ENCODE measurements around the gene GRIK2. TPM values are rescaled to one million over a fixed set of nuclear protein-coding genes. Genes with fewer than 3 reads are reported as not detected.

Gene GRIK2
- total RNA-seq, 4 donors from 2014 or later: 1.6 to 8.9 (median 8.6) TPM; not detected in 1

DNA sequence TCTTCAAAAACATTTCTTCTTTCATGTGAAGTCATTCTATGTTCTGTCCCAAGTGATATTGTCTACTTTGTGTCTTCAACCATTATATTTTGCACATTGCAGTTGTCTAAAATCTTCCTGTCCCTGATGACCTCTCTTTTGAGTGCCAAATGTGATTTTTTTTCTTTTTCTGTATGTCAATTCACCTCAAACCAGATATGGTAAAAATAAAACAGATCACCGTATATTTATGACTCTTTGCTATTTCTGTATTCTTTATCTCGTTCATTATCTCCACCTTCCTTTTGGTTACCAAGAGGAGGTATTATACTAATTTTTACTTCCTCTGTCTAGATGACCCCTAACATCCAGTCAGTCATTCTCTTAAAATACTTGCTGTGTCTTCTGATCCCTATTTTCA is 165.2 kb downstream of the GRIK2 start:
- no peaks in the 10 kb centered on the region for H3K27me3 ChIP-seq
- no peak overlapping the region for H3K27ac ChIP-seq
- no peak for DNase-seq
- no peaks in the 10 kb centered on the region for H3K36me3 ChIP-seq
- TF ChIP-seq, protein P1, sequence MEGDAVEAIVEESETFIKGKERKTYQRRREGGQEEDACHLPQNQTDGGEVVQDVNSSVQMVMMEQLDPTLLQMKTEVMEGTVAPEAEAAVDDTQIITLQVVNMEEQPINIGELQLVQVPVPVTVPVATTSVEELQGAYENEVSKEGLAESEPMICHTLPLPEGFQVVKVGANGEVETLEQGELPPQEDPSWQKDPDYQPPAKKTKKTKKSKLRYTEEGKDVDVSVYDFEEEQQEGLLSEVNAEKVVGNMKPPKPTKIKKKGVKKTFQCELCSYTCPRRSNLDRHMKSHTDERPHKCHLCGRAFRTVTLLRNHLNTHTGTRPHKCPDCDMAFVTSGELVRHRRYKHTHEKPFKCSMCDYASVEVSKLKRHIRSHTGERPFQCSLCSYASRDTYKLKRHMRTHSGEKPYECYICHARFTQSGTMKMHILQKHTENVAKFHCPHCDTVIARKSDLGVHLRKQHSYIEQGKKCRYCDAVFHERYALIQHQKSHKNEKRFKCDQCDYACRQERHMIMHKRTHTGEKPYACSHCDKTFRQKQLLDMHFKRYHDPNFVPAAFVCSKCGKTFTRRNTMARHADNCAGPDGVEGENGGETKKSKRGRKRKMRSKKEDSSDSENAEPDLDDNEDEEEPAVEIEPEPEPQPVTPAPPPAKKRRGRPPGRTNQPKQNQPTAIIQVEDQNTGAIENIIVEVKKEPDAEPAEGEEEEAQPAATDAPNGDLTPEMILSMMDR (IDR thresholded peaks at IDR 0.05): no peak
- TF ChIP-seq POLR2A (IDR thresholded peaks at IDR 0.05): no peak
- no peaks in the 10 kb centered on the region for H3K9me3 ChIP-seq
- no peak overlapping the region for H3K4me3 ChIP-seq
- H3K4me1 ChIP-seq: no peaks in the 10 kb centered on the region

DNA sequence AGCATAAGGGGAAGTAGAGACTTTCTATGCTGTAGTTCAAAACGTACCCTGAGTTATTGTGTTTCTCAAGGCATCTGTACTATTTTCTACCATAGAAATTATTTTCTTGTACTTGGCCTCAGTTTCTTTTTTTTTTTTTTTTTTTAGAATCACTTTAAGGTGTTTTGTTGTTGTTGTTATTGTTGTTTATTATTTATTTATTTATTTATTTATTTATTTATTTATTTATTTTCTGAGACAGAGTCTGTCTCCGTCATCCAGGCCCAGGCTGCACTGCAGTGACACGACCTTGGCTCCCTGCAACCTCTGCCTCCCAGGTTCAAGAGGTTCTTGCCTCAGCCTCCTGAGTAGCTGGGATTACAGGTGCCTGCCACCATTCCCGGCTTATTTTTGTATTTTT is 179.1 kb downstream of the GRIK2 start:
- no peaks in the 10 kb centered on the region for H3K9me3 ChIP-seq
- H3K27me3 ChIP-seq: no peaks in the 10 kb centered on the region
- no peaks in the 10 kb centered on the region for H3K36me3 ChIP-seq
- TF ChIP-seq, protein P1 (IDR thresholded peaks at IDR 0.05): no peak
- no peak for TF ChIP-seq POLR2A (IDR thresholded peaks at IDR 0.05)
- H3K27ac ChIP-seq: no peak overlapping the region
- no peak for DNase-seq
- no peak overlapping the region for H3K4me3 ChIP-seq
- H3K4me1 ChIP-seq: no peaks in the 10 kb centered on the region

DNA sequence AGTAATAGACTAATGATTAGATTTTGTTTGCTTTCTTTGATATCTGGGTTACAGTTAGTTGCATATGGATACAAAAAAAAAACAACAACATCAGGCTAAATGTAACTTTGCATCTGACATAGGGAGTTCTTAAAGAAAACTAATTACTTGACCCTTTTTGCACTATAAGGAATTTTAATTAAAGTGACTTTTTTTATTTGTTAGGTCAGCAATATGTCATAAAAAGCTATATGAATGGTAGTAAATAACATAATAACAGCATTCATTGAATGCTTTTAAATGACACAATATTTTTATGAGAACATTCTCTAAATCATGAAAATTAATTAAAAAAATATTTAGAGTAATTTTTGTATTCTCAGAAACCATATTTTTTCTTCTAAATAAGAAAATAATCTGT is 183.6 kb downstream of the GRIK2 start:
- Histone ChIP-seq H3K36me3 (no peaks in the 10 kb centered on the region), H3K4me3 (no peak overlapping the region), H3K27ac (no peak overlapping the region), H3K9me3 (no peaks in the 10 kb centered on the region), H3K27me3 (no peaks in the 10 kb centered on the region), H3K4me1 (no peaks in the 10 kb centered on the region)
- TF ChIP-seq, protein P1 (IDR thresholded peaks at IDR 0.05): no peak
- no peak for TF ChIP-seq POLR2A (IDR thresholded peaks at IDR 0.05)
- DNase-seq: no peak

DNA sequence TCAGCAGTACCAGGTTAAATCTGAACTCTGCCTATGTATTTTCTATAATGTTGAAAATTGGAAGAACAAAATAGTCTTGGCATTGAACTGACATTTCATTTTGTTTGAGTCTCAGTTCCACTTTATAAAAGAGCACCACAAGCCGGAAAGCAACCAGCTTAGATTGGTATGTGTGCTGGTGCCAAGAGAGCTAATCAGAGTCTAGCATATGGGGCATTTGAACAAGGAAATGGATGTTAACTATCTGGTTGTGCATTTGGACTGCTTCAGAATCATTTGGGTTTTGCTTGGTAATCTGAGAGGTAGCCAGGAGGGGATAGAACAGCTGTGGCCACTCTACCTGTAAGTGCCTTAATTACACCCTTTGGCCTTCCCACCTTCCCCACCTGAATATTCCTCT is 184.8 kb downstream of the GRIK2 start:
- no peak for DNase-seq
- Histone ChIP-seq H3K27me3 (no peaks in the 10 kb centered on the region), H3K4me3 (no peak overlapping the region), H3K4me1 (no peaks in the 10 kb centered on the region), H3K9me3 (no peaks in the 10 kb centered on the region), H3K36me3 (no peaks in the 10 kb centered on the region), H3K27ac (no peak overlapping the region)
- TF ChIP-seq POLR2A (IDR thresholded peaks at IDR 0.05): no peak
- TF ChIP-seq, protein P1 (IDR thresholded peaks at IDR 0.05): no peak

DNA sequence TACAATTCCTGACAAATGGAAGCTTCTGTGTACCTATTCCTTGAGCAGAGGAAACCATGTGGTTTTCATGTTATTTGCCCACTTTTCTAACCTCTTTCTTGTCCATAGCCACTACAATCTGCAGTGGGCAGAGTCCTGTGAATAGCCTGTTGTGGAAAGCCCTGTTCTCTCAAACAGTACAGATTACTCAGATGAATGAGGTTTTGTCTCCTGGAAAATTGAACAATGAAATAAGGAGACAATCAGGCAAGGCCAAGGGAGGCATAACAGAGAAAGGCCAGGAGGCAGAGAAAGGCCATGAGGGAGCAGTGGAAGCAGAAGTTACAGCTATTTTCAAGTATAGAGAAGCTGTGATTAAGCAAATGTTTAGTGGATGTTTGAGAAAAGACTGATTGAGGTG is 189.3 kb downstream of the GRIK2 start:
- H3K27ac ChIP-seq: no peak overlapping the region
- TF ChIP-seq, protein P1 (IDR thresholded peaks at IDR 0.05): no peak
- no peak for TF ChIP-seq POLR2A (IDR thresholded peaks at IDR 0.05)
- no peaks in the 10 kb centered on the region for H3K9me3 ChIP-seq
- H3K36me3 ChIP-seq: no peaks in the 10 kb centered on the region
- H3K4me1 ChIP-seq: no peaks in the 10 kb centered on the region
- no peak for DNase-seq
- no peak overlapping the region for H3K4me3 ChIP-seq
- H3K27me3 ChIP-seq: no peaks in the 10 kb centered on the region

DNA sequence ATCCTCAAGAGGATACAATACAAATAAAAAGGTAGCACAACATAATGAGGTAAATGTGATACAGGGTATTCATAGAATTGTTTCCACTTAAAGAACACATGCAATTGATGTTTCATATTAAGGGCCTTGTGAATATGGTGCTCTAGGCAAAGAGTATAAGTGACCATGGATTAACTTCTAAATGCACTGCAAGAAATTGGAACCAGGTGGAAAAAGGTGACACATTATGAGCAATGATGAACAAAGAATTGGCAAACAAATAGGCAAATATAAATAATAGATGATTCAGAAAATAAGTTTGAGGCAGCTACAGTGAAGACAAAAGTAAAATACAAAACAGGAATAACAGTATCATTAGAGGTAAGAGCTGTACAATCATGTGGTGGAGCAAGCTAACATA is 192.0 kb downstream of the GRIK2 start:
- no peak for TF ChIP-seq POLR2A (IDR thresholded peaks at IDR 0.05)
- TF ChIP-seq, protein P1 (IDR thresholded peaks at IDR 0.05): no peak
- Histone ChIP-seq H3K4me1 (no peaks in the 10 kb centered on the region), H3K27me3 (no peaks in the 10 kb centered on the region), H3K4me3 (no peak overlapping the region), H3K36me3 (no peaks in the 10 kb centered on the region), H3K27ac (no peak overlapping the region), H3K9me3 (no peaks in the 10 kb centered on the region)
- no peak for DNase-seq

All from Peyer's patch (tissue), 4 donors.